Esophagus muscularis mucosa (tissue), 4 donors: Measurements from ENCODE around the gene CDS2. TPM values are rescaled to one million over a fixed set of nuclear protein-coding genes. Genes with fewer than 3 reads are reported as not detected.

Experiments used
- DNase-seq: peaks from one replicate; pipeline ENCODE4 v3.0.0-alpha.2; 2017; ENCODE audit errors: extremely low spot score
- H3K27ac ChIP-seq, 4 donors: fragments of 200-600 bp; sonication (generic); replicated peaks in 1 of 4; 1 replicate in 3 of 4; 2 replicates in 1 of 4; pipeline ENCODE4 v1.5.1; 2016 to 2019; ENCODE audit warnings: mild to moderate bottlenecking in 1 of 4
- H3K27me3 ChIP-seq, 4 donors: fragments of 200-600 bp; sonication (generic); one replicate each; pipeline versions ENCODE4 v1.5.1 to v1.6.0; 2016 to 2019
- H3K36me3 ChIP-seq, 4 donors: fragments of 200-600 bp; sonication (generic); one replicate each; pipeline ENCODE4 v1.5.1; 2016 to 2019
- H3K4me1 ChIP-seq, 4 donors: fragments of 200-600 bp; sonication (generic); one replicate each; pipeline ENCODE4 v1.5.1; 2016 to 2019
- H3K4me3 ChIP-seq, 4 donors: fragments of 200-600 bp; sonication (generic); 1 replicate in 2 of 4; 2 replicates in 2 of 4; pipeline ENCODE4 v1.5.1; 2016 to 2019; ENCODE audit warnings: mild to moderate bottlenecking in 4 of 4, moderate library complexity in 1 of 4
- H3K9me3 ChIP-seq, 4 donors: fragments of 200-600 bp; sonication (generic); 1 replicate in 3 of 4; 2 replicates in 1 of 4; pipeline ENCODE4 v1.5.1; 2016 to 2019
- EP300 ChIP-seq: sonication (generic); formaldehyde crosslinking; IDR thresholded peaks from one replicate; pipeline ENCODE4 v1.6.1; 2017; ENCODE audit warnings: antibody characterized with exemption
- POLR2A ChIP-seq: fragments of 450-650 bp; IDR thresholded peaks from one replicate; pipeline ENCODE4 v1.6.1; 2017; ENCODE audit warnings: antibody characterized with exemption, moderate library complexity, mild to moderate bottlenecking, low read depth
- POLR2AphosphoS5 ChIP-seq, 2 donors: sonication (generic); formaldehyde crosslinking; IDR thresholded peaks; one replicate each; pipeline ENCODE4 v1.6.1; 2017; ENCODE audit warnings: antibody characterized with exemption in 2 of 2
- WGBS: methylation state at CpG from one replicate; pipeline ENCODE4 v1.1.5; 2018; 5-methylcytosine and 5-hydroxymethylcytosine counted together
- intact Hi-C: fragments of 100-400 bp; cut with DNase I; formaldehyde crosslinking; loops from one replicate; pipeline ENCODE4 v1.15.1; 2023
- total RNA-seq, 4 donors: library from RNA; depleted of rRNA; stranded (reverse); fragments of >200 nt; gene quantifications; one replicate each; pipeline versions ENCODE4 v1.1.0 to v1.2.1, GENCODE V29; 2016
- TF ChIP-seq, protein P1 (sequence below), 3 experiments: fragments of 200-600 bp in 2 of 3; fragments of 450-650 bp in 1 of 3; sonication (generic) in 2 of 3; IDR thresholded peaks; one replicate each; pipeline ENCODE4 v1.5.1; 2017 to 2019; ENCODE audit warnings: antibody characterized with exemption in 3 of 3, mild to moderate bottlenecking in 2 of 3, moderate library complexity in 1 of 3

CDS2 gene
- total RNA-seq, 4 donors from 2014 or later = 54.8 to 83.1 (median 69.7) TPM

DNA sequence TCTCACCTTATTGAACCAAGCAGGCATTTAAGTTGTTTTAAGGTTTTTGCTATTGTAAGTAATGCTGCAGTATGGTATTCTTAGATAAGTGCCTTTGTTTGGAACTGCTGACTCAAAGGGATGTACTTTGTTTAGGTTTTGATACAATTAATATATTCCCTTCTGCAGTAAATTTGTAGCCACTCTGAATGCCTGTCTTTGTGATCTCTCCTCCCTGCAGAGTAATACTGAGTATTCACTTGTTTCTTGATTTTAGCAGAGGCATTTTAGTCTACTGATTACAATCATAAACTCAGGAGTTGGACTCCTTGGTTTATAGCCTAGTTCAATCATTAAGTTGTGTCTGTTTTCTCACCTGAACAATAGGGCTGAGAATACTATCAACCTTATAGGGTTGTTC, 13.4 kb downstream of the CDS2 start:
- no peaks in the 10 kb centered on the region for H3K9me3 ChIP-seq
- H3K36me3 ChIP-seq = peaks cover 0 to 3% (median 0%) of the 10 kb centered on the region in 4 donors
- DNase-seq = no peak
- no peaks in the 10 kb centered on the region for H3K27me3 ChIP-seq
- H3K27ac ChIP-seq = no peak overlapping the region
- H3K4me3 ChIP-seq = no peak overlapping the region
- no peak for TF ChIP-seq POLR2AphosphoS5 (IDR thresholded peaks at IDR 0.05)
- TF ChIP-seq, protein P1, sequence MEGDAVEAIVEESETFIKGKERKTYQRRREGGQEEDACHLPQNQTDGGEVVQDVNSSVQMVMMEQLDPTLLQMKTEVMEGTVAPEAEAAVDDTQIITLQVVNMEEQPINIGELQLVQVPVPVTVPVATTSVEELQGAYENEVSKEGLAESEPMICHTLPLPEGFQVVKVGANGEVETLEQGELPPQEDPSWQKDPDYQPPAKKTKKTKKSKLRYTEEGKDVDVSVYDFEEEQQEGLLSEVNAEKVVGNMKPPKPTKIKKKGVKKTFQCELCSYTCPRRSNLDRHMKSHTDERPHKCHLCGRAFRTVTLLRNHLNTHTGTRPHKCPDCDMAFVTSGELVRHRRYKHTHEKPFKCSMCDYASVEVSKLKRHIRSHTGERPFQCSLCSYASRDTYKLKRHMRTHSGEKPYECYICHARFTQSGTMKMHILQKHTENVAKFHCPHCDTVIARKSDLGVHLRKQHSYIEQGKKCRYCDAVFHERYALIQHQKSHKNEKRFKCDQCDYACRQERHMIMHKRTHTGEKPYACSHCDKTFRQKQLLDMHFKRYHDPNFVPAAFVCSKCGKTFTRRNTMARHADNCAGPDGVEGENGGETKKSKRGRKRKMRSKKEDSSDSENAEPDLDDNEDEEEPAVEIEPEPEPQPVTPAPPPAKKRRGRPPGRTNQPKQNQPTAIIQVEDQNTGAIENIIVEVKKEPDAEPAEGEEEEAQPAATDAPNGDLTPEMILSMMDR (IDR thresholded peaks at IDR 0.05) = no peak
- TF ChIP-seq EP300 = no peak
- no peak for TF ChIP-seq POLR2A
- peaks cover 74 to 83% (median 82%) of the 10 kb centered on the region in 4 donors for H3K4me1 ChIP-seq
- intact Hi-C loops = no loop called here

DNA sequence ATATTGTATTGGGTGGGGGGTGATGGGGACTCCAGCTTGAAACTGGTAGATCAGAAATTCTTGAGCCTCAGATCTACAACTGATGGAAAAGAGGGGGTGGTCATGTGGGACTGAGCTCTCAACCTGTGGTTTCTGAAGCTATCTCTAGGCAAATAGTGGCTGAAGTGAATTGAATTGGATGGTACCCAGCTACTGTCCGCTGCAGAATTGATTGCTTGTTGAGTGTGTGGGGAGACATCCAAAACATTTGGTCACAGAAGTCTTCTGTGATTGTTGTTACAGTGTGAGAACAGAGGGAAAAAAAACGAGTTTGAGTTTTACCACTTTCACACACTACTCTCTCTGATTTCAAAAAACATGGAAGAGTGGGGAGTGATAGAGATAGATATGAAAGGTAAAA, 14.8 kb downstream of the CDS2 start:
- H3K4me1 ChIP-seq = peaks cover 71 to 83% (median 78%) of the 10 kb centered on the region in 4 donors
- DNase-seq = no peak
- H3K27ac ChIP-seq = peak overlapping the region in 2 of 4 donors; percentile 16 to 27
- H3K27me3 ChIP-seq = no peaks in the 10 kb centered on the region
- 37% methylated on average over 2 of the region's 2 CpGs for WGBS
- intact Hi-C loops = no loop called here
- no peak overlapping the region for H3K4me3 ChIP-seq
- peaks cover 0 to 3% (median 0%) of the 10 kb centered on the region in 4 donors for H3K36me3 ChIP-seq
- no peak for TF ChIP-seq POLR2A
- TF ChIP-seq, protein P1 (IDR thresholded peaks at IDR 0.05) = no peak
- TF ChIP-seq EP300 = no peak
- no peak for TF ChIP-seq POLR2AphosphoS5 (IDR thresholded peaks at IDR 0.05)
- H3K9me3 ChIP-seq = no peaks in the 10 kb centered on the region

DNA sequence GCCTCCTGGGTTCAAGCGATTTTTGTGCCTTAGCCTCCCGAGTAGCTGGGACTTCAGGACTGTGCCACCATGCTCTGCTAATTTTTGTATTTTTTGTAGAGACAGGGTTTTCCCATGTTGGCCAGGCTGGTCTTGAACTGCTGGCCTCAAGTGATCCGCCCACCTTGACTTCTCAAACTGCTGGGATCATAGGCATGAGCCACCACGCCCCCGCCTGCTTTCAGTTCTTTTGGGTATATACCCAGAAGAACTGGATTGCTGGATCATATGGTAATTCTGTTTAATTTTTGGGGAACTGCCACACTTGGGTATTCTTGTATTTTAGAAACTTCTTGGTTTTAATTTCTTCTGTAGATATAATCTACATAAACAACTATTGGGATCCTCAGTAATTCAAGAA, 17.0 kb downstream of the CDS2 start:
- TF ChIP-seq EP300 (no peak), POLR2AphosphoS5 (IDR thresholded peaks at IDR 0.05) (no peak), POLR2A (no peak)
- TF ChIP-seq, protein P1 (IDR thresholded peaks at IDR 0.05) = no peak
- Histone ChIP-seq H3K36me3 (peaks cover 0 to 3% (median 0%) of the 10 kb centered on the region in 4 donors), H3K4me1 (peaks cover 88 to 97% (median 93%) of the 10 kb centered on the region in 4 donors), H3K4me3 (no peak overlapping the region), H3K27me3 (no peaks in the 10 kb centered on the region), H3K27ac (peak overlapping the region in 2 of 4 donors; percentile 22 to 25), H3K9me3 (no peaks in the 10 kb centered on the region)
- intact Hi-C loops = no loop called here
- no peak for DNase-seq
- WGBS = 95% methylated on average over 5 of the region's 5 CpGs

DNA sequence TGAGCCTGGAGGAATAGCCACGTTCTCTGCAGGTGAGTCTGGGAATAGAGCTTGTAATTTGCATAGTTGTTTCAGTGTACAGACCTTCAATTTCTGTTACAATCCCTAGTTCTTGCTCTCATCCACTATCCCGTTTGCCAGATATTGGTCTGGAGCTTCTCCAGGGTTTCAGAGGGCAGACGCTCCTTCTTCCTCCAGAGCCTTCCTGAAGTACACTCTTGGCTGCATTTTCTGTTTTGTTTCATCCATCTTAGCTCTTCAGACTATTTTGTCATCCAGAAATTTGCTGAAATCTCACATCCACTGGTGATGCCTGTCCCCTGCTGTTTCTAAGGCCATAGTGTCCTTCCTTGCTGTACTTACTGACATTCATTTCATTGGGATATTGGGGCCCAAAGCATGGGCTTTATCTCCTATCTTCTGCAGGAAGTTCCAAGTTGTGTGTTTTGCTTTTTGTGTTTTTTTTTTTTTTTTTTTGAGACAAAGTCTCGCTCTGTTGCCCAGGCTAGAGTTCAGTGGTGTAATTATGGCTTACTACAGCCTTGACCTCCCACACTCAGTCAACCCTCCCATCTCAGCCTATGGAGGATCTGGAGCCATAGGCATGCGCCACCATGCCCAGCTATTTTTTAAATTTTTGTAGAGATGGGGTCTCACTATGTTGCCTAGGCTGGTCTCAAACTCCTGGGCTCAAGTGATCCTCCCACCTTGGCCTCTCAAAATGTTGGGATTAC, 18.7 kb downstream of the CDS2 start:
- 66% methylated on average over 5 of the region's 5 CpGs for WGBS
- Histone ChIP-seq H3K36me3 (peaks cover 0 to 3% (median 0%) of the 10 kb centered on the region in 4 donors), H3K4me1 (peaks cover 91 to 98% (median 97%) of the 10 kb centered on the region in 4 donors), H3K9me3 (no peaks in the 10 kb centered on the region), H3K4me3 (no peak overlapping the region), H3K27ac (peak overlapping the region in 1 of 4 donors; percentile 22), H3K27me3 (no peaks in the 10 kb centered on the region)
- DNase-seq = no peak
- intact Hi-C loops = loop anchor here (5.0 kb wide), 1 partner anchor 42 kb away; no protein-coding TSS in a partner anchor
- TF ChIP-seq POLR2A (no peak), POLR2AphosphoS5 (IDR thresholded peaks at IDR 0.05) (no peak), EP300 (no peak)
- TF ChIP-seq, protein P1 (IDR thresholded peaks at IDR 0.05) = no peak
